DMS79 treated with DMSO at 0.1 percent for 48 hours (cell line): ENCODE measurements around the gene GPC2.
A peak's percentile ranks its signal among the peaks of the same experiment; 100 is the strongest.

Experiments
- DNase-seq: peaks from one replicate; lab custom pipeline; 2025; lab: John Stamatoyannopoulos, UW

GPC2 gene

DNA sequence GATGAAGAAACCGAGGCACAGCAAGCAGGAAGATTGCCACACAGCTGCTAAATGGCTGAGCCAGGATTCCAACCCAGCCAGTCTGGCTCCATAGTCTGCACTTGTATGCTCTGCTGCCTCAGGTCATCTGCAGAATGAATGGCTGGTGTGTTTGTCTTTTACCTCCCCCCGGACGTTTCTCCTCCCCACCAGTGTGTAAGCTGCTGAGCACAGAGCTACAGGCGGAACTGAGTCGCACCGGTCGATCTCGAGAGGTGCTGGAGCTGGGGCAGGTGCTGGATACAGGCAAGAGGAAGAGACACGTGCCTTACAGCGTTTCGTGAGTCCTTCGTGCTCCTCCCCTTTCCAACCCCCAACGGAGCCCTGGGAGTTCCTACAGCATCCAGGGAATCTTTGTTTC is 55.1 kb downstream of the GPC2 start:
- peak; percentile 43 for DNase-seq

DNA sequence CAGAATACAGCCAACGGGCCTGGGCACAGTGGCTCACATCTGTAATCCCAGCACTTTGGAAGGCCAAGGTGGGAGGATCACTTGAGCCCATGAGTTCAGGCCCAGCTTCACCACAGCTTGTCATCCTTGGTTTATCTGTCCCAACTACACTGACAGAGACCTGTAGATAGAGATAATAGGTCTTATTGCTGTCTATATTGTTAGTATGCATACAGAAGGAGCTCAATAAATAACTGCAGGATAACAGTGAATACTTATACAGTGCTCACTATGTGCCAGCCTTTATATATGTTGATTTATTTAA is 56.5 kb downstream of the GPC2 start:
- no peak for DNase-seq

DNA sequence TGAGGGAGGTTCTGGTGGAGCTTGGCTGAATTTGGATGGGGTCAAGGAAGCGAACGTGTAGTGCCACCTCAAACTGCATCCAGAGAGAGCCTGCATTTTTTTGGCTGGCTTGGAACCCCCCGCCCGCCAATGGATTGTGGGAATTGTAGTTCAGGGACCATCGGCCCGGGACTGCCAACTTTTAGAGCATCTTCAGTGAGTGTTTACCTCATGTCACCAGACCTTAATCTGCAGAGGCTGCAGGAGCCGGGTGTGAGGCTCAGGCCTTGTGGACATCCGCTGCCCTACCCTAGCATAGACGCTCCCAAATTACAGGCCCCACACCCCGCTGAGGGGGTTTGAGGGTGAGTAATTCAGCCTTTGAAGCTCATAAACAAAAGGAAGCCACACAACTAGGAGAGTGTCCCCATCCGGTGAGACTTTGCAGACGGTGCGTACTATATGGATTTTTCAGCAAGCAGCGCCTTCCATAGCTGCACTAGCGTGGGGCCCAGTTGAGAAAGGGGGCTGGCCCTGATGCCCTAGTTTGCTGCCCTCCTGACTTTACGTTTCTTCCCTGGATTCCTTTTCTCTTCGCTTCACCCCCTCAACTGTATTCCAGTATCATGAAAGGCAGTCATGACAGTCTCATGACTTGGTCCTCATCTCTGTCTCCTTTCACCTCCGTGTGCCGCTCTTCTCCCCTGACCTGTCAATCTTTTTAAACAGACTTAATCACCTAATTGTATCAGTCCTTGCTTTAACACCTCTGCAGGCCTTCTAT is 57.0 kb downstream of the GPC2 start:
- DNase-seq, result peak; percentile 69
